Karpas-422 (cell line): ENCODE results near the gene HK1. TPM values are rescaled to one million over a fixed set of nuclear protein-coding genes. Genes with fewer than 3 reads are reported as not detected.
"Not testable (repeated sequence)": the region's sequence is repeated elsewhere in the genome, so short reads cannot be mapped to it uniquely, and the experiment has no call there.

Experiments
- DNase-seq: peaks from one replicate; pipeline ENCODE4 v3.0.0-alpha.2; 2015
- H2AFZ ChIP-seq: fragments of 200-600 bp; sonication (generic); 2 replicates; pipeline ENCODE4 v1.6.1; 2014; ENCODE audit warnings: antibody characterized with exemption, low read length, mixed read lengths
- H3K27ac ChIP-seq: fragments of 200-600 bp; sonication (generic); 2 replicates; pipeline ENCODE4 v1.5.1; 2014; ENCODE audit warnings: mild to moderate bottlenecking, low read length, moderate library complexity
- H3K27me3 ChIP-seq: fragments of 200-600 bp; sonication (generic); 2 replicates; pipeline ENCODE4 v1.6.1; 2014; ENCODE audit warnings: low read length, mixed read lengths
- H3K36me3 ChIP-seq: fragments of 200-600 bp; sonication (generic); 2 replicates; pipeline ENCODE4 v1.6.1; 2014; ENCODE audit warnings: low read length, mixed read lengths; ENCODE audit not compliant: insufficient read depth
- H3K4me1 ChIP-seq: fragments of 200-600 bp; sonication (generic); 2 replicates; pipeline ENCODE4 v1.6.1; 2014; ENCODE audit warnings: mild to moderate bottlenecking, low read length, mixed read lengths
- H3K4me2 ChIP-seq: fragments of 200-600 bp; sonication (generic); 2 replicates; pipeline ENCODE4 v1.6.1; 2014; ENCODE audit warnings: low read length, low read depth, mild to moderate bottlenecking; ENCODE audit not compliant: poor library complexity, severe bottlenecking
- H3K4me3 ChIP-seq: fragments of 200-600 bp; sonication (generic); 2 replicates; pipeline ENCODE4 v1.5.1; 2014; ENCODE audit warnings: mild to moderate bottlenecking, antibody characterized with exemption, low read length, mixed read lengths
- H3K79me2 ChIP-seq: fragments of 200-600 bp; sonication (generic); 2 replicates; pipeline ENCODE4 v1.6.1; 2014; ENCODE audit warnings: mild to moderate bottlenecking, low read length, mixed read lengths
- H3K9ac ChIP-seq: fragments of 200-600 bp; sonication (generic); 2 replicates; pipeline ENCODE4 v1.6.0; 2014; ENCODE audit warnings: low read length
- H3K9me2 ChIP-seq: fragments of 200-600 bp; sonication (generic), shearing (Covaris generic); replicated peaks from 2 replicates; pipeline ENCODE4 v1.6.0; 2014; ENCODE audit warnings: mild to moderate bottlenecking, low read length, moderate library complexity; ENCODE audit not compliant: insufficient read depth
- H3K9me3 ChIP-seq: fragments of 300-700, 200-600 bp; sonication (generic); 2 replicates; pipeline ENCODE4 v1.6.1; 2014; ENCODE audit warnings: low read length, mixed read lengths
- H4K20me1 ChIP-seq: fragments of 200-600 bp; sonication (generic); 2 replicates; pipeline ENCODE4 v1.6.1; 2014; ENCODE audit warnings: mild to moderate bottlenecking, antibody characterized with exemption, low read length, low read depth; ENCODE audit not compliant: insufficient read depth
- total RNA-seq: library from RNA; depleted of rRNA; stranded (reverse); fragments of >200 nt; shearing (Covaris generic); gene quantifications from 2 replicates; pipeline ENCODE4 v1.2.3, GENCODE V29; 2014; ENCODE audit warnings: low replicate concordance

Gene HK1
- total RNA-seq, 1 experiment from 2014 or later, result 54.6 TPM

- Histone ChIP-seq H3K36me3 (no peaks in the 10 kb centered on the region), H3K79me2 (no peaks in the 10 kb centered on the region), H3K9me3 (no peaks in the 10 kb centered on the region), H3K9me2 (no peaks in the 10 kb centered on the region), H3K9ac (no peak overlapping the region), H3K4me3 (no peak overlapping the region), H3K4me1 (peaks cover 28% of the 10 kb centered on the region), H3K4me2 (no peak overlapping the region), H3K27me3 (no peaks in the 10 kb centered on the region), H3K27ac (no peak overlapping the region), H4K20me1 (no peaks in the 10 kb centered on the region), H2AFZ (no peak overlapping the region)
- DNase-seq, result no peak
These were observed 161.7 kb downstream of the HK1 start for GRCh38 chr10:69439813-69440506.

GRCh38 chr10:69443354-69443753 lies 165.1 kb downstream of the HK1 start:
- Histone ChIP-seq H3K9ac (no peak overlapping the region), H3K4me1 (peaks cover 28% of the 10 kb centered on the region), H3K36me3 (no peaks in the 10 kb centered on the region), H3K79me2 (no peaks in the 10 kb centered on the region), H3K9me2 (no peaks in the 10 kb centered on the region), H2AFZ (no peak overlapping the region), H3K27me3 (no peaks in the 10 kb centered on the region), H3K4me3 (no peak overlapping the region), H4K20me1 (no peaks in the 10 kb centered on the region), H3K4me2 (no peak overlapping the region), H3K27ac (no peak overlapping the region), H3K9me3 (no peaks in the 10 kb centered on the region)
- no peak for DNase-seq

GRCh38 chr10:69445041-69445440 lies 166.7 kb downstream of the HK1 start:
- Histone ChIP-seq H4K20me1 (no peaks in the 10 kb centered on the region), H3K9me3 (no peaks in the 10 kb centered on the region), H3K9me2 (no peaks in the 10 kb centered on the region), H3K4me2 (no peak overlapping the region), H3K27me3 (no peaks in the 10 kb centered on the region), H3K79me2 (no peaks in the 10 kb centered on the region), H3K36me3 (no peaks in the 10 kb centered on the region), H2AFZ (no peak overlapping the region), H3K27ac (no peak overlapping the region), H3K9ac (no peak overlapping the region), H3K4me1 (peaks cover 22% of the 10 kb centered on the region), H3K4me3 (no peak overlapping the region)
- DNase-seq, result no peak

- Histone ChIP-seq H3K79me2 (no peaks in the 10 kb centered on the region), H3K27me3 (no peaks in the 10 kb centered on the region), H3K36me3 (no peaks in the 10 kb centered on the region), H3K9me3 (no peaks in the 10 kb centered on the region), H3K27ac (no peak overlapping the region), H2AFZ (no peak overlapping the region), H4K20me1 (no peaks in the 10 kb centered on the region), H3K4me2 (no peak overlapping the region), H3K9ac (no peak overlapping the region), H3K9me2 (no peaks in the 10 kb centered on the region), H3K4me3 (no peak overlapping the region), H3K4me1 (peaks cover 20% of the 10 kb centered on the region)
- DNase-seq, result no peak
These were observed 167.9 kb downstream of the HK1 start for GRCh38 chr10:69446229-69446628.

- no peaks in the 10 kb centered on the region for H3K9me3 ChIP-seq
- DNase-seq, result no peak
- H3K4me1 ChIP-seq, result peaks cover 15% of the 10 kb centered on the region
- H3K36me3 ChIP-seq, result no peaks in the 10 kb centered on the region
- H3K9ac ChIP-seq, result no peak overlapping the region
- H3K9me2 ChIP-seq, result no peaks in the 10 kb centered on the region
- no peaks in the 10 kb centered on the region for H3K27me3 ChIP-seq
- H3K27ac ChIP-seq, result no peak overlapping the region
- H3K4me2 ChIP-seq, result no peak overlapping the region
- H2AFZ ChIP-seq, result no peak overlapping the region
- H4K20me1 ChIP-seq, result no peaks in the 10 kb centered on the region
- no peak overlapping the region for H3K4me3 ChIP-seq
- H3K79me2 ChIP-seq, result no peaks in the 10 kb centered on the region
These were observed 168.4 kb downstream of the HK1 start for GRCh38 chr10:69446650-69447151.

GRCh38 chr10:69449841-69450240 lies 171.5 kb downstream of the HK1 start:
- H3K9me2 ChIP-seq, result no peaks in the 10 kb centered on the region
- no peak overlapping the region for H3K4me2 ChIP-seq
- H3K9me3 ChIP-seq, result no peaks in the 10 kb centered on the region
- H3K9ac ChIP-seq, result no peak overlapping the region
- H3K4me3 ChIP-seq, result no peak overlapping the region
- H3K4me1 ChIP-seq, result peaks cover 4% of the 10 kb centered on the region
- no peaks in the 10 kb centered on the region for H4K20me1 ChIP-seq
- H3K36me3 ChIP-seq, result no peaks in the 10 kb centered on the region
- H3K79me2 ChIP-seq, result no peaks in the 10 kb centered on the region
- H3K27me3 ChIP-seq, result no peaks in the 10 kb centered on the region
- H2AFZ ChIP-seq, result no peak overlapping the region
- no peak overlapping the region for H3K27ac ChIP-seq
- peak; percentile 86 for DNase-seq

GRCh38 chr10:69450395-69450794 lies 172.1 kb downstream of the HK1 start:
- not testable (repeated sequence) for H3K4me1 ChIP-seq, H4K20me1 ChIP-seq, H3K36me3 ChIP-seq, H3K4me2 ChIP-seq, H2AFZ ChIP-seq, DNase-seq, H3K9ac ChIP-seq, H3K79me2 ChIP-seq, H3K4me3 ChIP-seq, H3K9me2 ChIP-seq, H3K27ac ChIP-seq, H3K9me3 ChIP-seq, H3K27me3 ChIP-seq

- H3K36me3 ChIP-seq, result no peaks in the 10 kb centered on the region
- H3K4me2 ChIP-seq, result peak within 1 kb of the TSS; percentile 73
- H2AFZ ChIP-seq, result peak within 1 kb of the TSS; percentile 71; the same call in 1 of the 2 replicates
- H4K20me1 ChIP-seq, result no peaks in the 10 kb centered on the region
- H3K9ac ChIP-seq, result peak within 1 kb of the TSS; percentile 54
- H3K9me3 ChIP-seq, result no peaks in the 10 kb centered on the region
- no peak within 1 kb of the TSS for H3K27ac ChIP-seq
- peaks cover 4% of the 10 kb centered on the region for H3K4me1 ChIP-seq
- no peaks in the 10 kb centered on the region for H3K27me3 ChIP-seq
- H3K9me2 ChIP-seq, result no peaks in the 10 kb centered on the region
- DNase-seq, result peak; percentile 87
- no peaks in the 10 kb centered on the region for H3K79me2 ChIP-seq
- H3K4me3 ChIP-seq, result peak within 1 kb of the TSS; percentile 72
These were observed 173.0 kb downstream of the HK1 start, which contains the start of gene TSPAN15 for GRCh38 chr10:69451209-69451783. TSS of gene TSPAN15 (plus strand) at chr10:69451465. CDS start at chr10:69451595, 130 bp downstream.
